ENCODE results near the gene DCAF6. TPM values are rescaled to one million over a fixed set of nuclear protein-coding genes. Genes with fewer than 3 reads are reported as not detected.
A peak's percentile ranks its signal among the peaks of the same experiment; 100 is the strongest.

The DCAF6 gene
- total RNA-seq, 2 experiments from 2014 or later: 21.2 to 25.0 TPM

- no peak for DNase-seq
- Mint-ChIP-seq H3K4me1 (ENCODE audit: low read depth) (no peaks in the 10 kb centered on the region), H3K27ac (no peak overlapping the region), H3K9me3 (no peaks in the 10 kb centered on the region), H3K27me3 (no peaks in the 10 kb centered on the region), H3K36me3 (no peaks in the 10 kb centered on the region), H3K4me3 (no peak overlapping the region)
- ChIA-PET CTCF (interaction anchor here (0.7 to 4.7 kb wide), 23 partner anchors 8 to 523 kb away, joined by 3 to 46 read pairs (median 4); partner anchors contain the start of genes DCAF6 and MPC2), POLR2A (no interaction called here)
- intact Hi-C loops (cut with micrococcal nuclease): loop anchor here (2.0 to 5.0 kb wide), 4 partner anchors 61 to 483 kb away; no protein-coding TSS in a partner anchor
Observed at GRCh38 chr1:168083456-168084325, 147.2 kb downstream of the DCAF6 start.

- H3K27ac Mint-ChIP-seq: no peak overlapping the region
- POLR2A ChIA-PET: no interaction called here
- no peaks in the 10 kb centered on the region for H3K27me3 Mint-ChIP-seq
- H3K36me3 Mint-ChIP-seq: no peaks in the 10 kb centered on the region
- no peak overlapping the region for H3K4me3 Mint-ChIP-seq
- no peaks in the 10 kb centered on the region for H3K9me3 Mint-ChIP-seq
- DNase-seq: peak; percentile 75
- H3K4me1 Mint-ChIP-seq (ENCODE audit: low read depth): no peaks in the 10 kb centered on the region
- CTCF ChIA-PET: interaction anchor here (0.6 to 4.7 kb wide), 25 partner anchors 7 to 524 kb away, joined by 3 to 46 read pairs (median 3); partner anchors contain the start of genes DCAF6 and MPC2
- intact Hi-C loops (cut with micrococcal nuclease): loop anchor here (1.0 to 5.0 kb wide), 4 partner anchors 60 to 367 kb away; no protein-coding TSS in a partner anchor
Observed at GRCh38 chr1:168084396-168085231, 148.1 kb downstream of the DCAF6 start.

- Mint-ChIP-seq H3K27me3 (no peaks in the 10 kb centered on the region), H3K27ac (no peak overlapping the region), H3K4me3 (no peak overlapping the region), H3K36me3 (no peaks in the 10 kb centered on the region), H3K9me3 (no peaks in the 10 kb centered on the region), H3K4me1 (ENCODE audit: low read depth) (no peaks in the 10 kb centered on the region)
- ChIA-PET CTCF (interaction anchor here (0.6 to 4.7 kb wide), 13 partner anchors 9 to 297 kb away, joined by 3 to 46 read pairs (median 3); no protein-coding TSS in a partner anchor), POLR2A (no interaction called here)
- intact Hi-C loops (cut with micrococcal nuclease): loop anchor here (1.0 to 2.0 kb wide), 2 partner anchors 59 to 237 kb away; no protein-coding TSS in a partner anchor
- no peak for DNase-seq
Observed at GRCh38 chr1:168085401-168085872, 149.0 kb downstream of the DCAF6 start.

GRCh38 chr1:168086438-168086837 is 150.0 kb downstream of the DCAF6 start:
- Mint-ChIP-seq H3K4me3 (no peak overlapping the region), H3K36me3 (no peaks in the 10 kb centered on the region), H3K27me3 (no peaks in the 10 kb centered on the region), H3K4me1 (ENCODE audit: low read depth) (no peaks in the 10 kb centered on the region), H3K27ac (no peak overlapping the region), H3K9me3 (no peaks in the 10 kb centered on the region)
- DNase-seq: no peak
- ChIA-PET POLR2A (no interaction called here), CTCF (interaction anchor here (1.0 to 2.3 kb wide), 4 partner anchors 10 to 236 kb away, joined by 3 to 7 read pairs (median 4); no protein-coding TSS in a partner anchor)
- intact Hi-C loops (cut with micrococcal nuclease): no loop called here

- Mint-ChIP-seq H3K27me3 (no peaks in the 10 kb centered on the region), H3K4me3 (no peak overlapping the region), H3K4me1 (ENCODE audit: low read depth) (no peaks in the 10 kb centered on the region), H3K9me3 (no peaks in the 10 kb centered on the region), H3K27ac (no peak overlapping the region), H3K36me3 (no peaks in the 10 kb centered on the region)
- ChIA-PET POLR2A (no interaction called here), CTCF (interaction anchor here (0.9 kb wide), 1 partner anchor 15 kb away, joined by 3 read pairs; no protein-coding TSS in a partner anchor)
- intact Hi-C loops (cut with micrococcal nuclease): no loop called here
- no peak for DNase-seq
Observed at GRCh38 chr1:168087696-168088095, 151.2 kb downstream of the DCAF6 start.

- Mint-ChIP-seq H3K4me3 (no peak overlapping the region), H3K27ac (no peak overlapping the region), H3K4me1 (ENCODE audit: low read depth) (no peaks in the 10 kb centered on the region), H3K36me3 (no peaks in the 10 kb centered on the region), H3K9me3 (no peaks in the 10 kb centered on the region), H3K27me3 (no peaks in the 10 kb centered on the region)
- POLR2A ChIA-PET: no interaction called here
- no peak for DNase-seq
- intact Hi-C loops (cut with micrococcal nuclease): no loop called here
- CTCF ChIA-PET: no interaction called here
Observed at GRCh38 chr1:168088511-168089325, 152.2 kb downstream of the DCAF6 start.

GRCh38 chr1:168089326-168089978 is 153.0 kb downstream of the DCAF6 start:
- Mint-ChIP-seq H3K27me3 (no peaks in the 10 kb centered on the region), H3K36me3 (no peaks in the 10 kb centered on the region), H3K4me3 (no peak overlapping the region), H3K4me1 (ENCODE audit: low read depth) (no peaks in the 10 kb centered on the region), H3K9me3 (no peaks in the 10 kb centered on the region), H3K27ac (no peak overlapping the region)
- CTCF ChIA-PET: interaction anchor here (4.2 kb wide), 1 partner anchor 7 kb away, joined by 28 read pairs; no protein-coding TSS in a partner anchor
- POLR2A ChIA-PET: no interaction called here
- intact Hi-C loops (cut with micrococcal nuclease): no loop called here
- no peak for DNase-seq

GRCh38 chr1:168089979-168090337 is 153.5 kb downstream of the DCAF6 start:
- H3K27ac Mint-ChIP-seq: no peak overlapping the region
- H3K9me3 Mint-ChIP-seq: no peaks in the 10 kb centered on the region
- H3K36me3 Mint-ChIP-seq: no peaks in the 10 kb centered on the region
- intact Hi-C loops (cut with micrococcal nuclease): no loop called here
- no peak for DNase-seq
- POLR2A ChIA-PET: no interaction called here
- no peak overlapping the region for H3K4me3 Mint-ChIP-seq
- CTCF ChIA-PET: interaction anchor here (4.2 kb wide), 1 partner anchor 7 kb away, joined by 28 read pairs; no protein-coding TSS in a partner anchor
- H3K4me1 Mint-ChIP-seq (ENCODE audit: low read depth): no peaks in the 10 kb centered on the region
- no peaks in the 10 kb centered on the region for H3K27me3 Mint-ChIP-seq

GRCh38 chr1:168090395-168090794 is 153.9 kb downstream of the DCAF6 start:
- intact Hi-C loops (cut with micrococcal nuclease): no loop called here
- Mint-ChIP-seq H3K27me3 (no peaks in the 10 kb centered on the region), H3K4me1 (ENCODE audit: low read depth) (no peaks in the 10 kb centered on the region), H3K9me3 (no peaks in the 10 kb centered on the region), H3K27ac (no peak overlapping the region), H3K4me3 (no peak overlapping the region), H3K36me3 (no peaks in the 10 kb centered on the region)
- DNase-seq: no peak
- ChIA-PET POLR2A (no interaction called here), CTCF (interaction anchor here (4.2 kb wide), 1 partner anchor 7 kb away, joined by 28 read pairs; no protein-coding TSS in a partner anchor)

GRCh38 chr1:168091063-168091462 is 154.6 kb downstream of the DCAF6 start:
- ChIA-PET CTCF (interaction anchor here (4.2 kb wide), 1 partner anchor 8 kb away, joined by 28 read pairs; no protein-coding TSS in a partner anchor), POLR2A (no interaction called here)
- Mint-ChIP-seq H3K4me1 (ENCODE audit: low read depth) (no peaks in the 10 kb centered on the region), H3K27ac (no peak overlapping the region), H3K9me3 (no peaks in the 10 kb centered on the region), H3K4me3 (no peak overlapping the region), H3K36me3 (no peaks in the 10 kb centered on the region), H3K27me3 (no peaks in the 10 kb centered on the region)
- no peak for DNase-seq
- intact Hi-C loops (cut with micrococcal nuclease): no loop called here
